ENCODE results near the gene GSTO2. TPM values are rescaled to one million over a fixed set of nuclear protein-coding genes. Genes with fewer than 3 reads are reported as not detected.

GSTO2 gene
- total and polyA plus RNA-seq, 2 of the 13 experiments (the other 11 are each of a cell fraction or from before 2014, with no cell fraction given), result 2.1 to 7.9 TPM

DNA sequence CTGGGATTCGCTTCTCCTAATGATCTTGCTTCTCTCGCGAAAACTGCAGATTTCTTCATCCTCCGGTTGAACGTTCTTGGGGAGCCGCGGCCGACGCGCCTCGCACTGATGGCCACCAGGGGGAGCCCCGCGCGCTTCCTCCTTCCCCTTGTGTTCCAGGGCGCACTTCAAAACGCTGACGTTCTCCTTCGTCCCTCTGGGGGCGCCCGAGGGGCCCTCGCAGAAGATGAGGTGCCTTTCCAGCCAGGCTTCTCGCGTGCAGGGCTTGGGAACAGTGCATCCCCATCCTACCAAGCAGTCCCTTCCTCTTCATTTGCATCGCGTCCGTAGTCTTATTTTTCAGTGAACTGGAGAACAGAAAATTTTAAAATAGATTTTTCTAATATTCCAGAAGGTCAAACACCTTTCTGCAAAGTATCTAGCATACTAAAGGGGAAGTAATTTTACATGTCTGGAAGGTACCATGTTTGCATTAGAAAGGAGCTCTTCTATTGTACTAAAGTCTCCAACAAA, 22.5 kb downstream of the GSTO2 start (continued):
- TF ChIP-seq, protein P1, sequence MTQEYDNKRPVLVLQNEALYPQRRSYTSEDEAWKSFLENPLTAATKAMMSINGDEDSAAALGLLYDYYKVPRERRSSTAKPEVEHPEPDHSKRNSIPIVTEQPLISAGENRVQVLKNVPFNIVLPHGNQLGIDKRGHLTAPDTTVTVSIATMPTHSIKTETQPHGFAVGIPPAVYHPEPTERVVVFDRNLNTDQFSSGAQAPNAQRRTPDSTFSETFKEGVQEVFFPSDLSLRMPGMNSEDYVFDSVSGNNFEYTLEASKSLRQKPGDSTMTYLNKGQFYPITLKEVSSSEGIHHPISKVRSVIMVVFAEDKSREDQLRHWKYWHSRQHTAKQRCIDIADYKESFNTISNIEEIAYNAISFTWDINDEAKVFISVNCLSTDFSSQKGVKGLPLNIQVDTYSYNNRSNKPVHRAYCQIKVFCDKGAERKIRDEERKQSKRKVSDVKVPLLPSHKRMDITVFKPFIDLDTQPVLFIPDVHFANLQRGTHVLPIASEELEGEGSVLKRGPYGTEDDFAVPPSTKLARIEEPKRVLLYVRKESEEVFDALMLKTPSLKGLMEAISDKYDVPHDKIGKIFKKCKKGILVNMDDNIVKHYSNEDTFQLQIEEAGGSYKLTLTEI (CRISPR knock-in tag; conservative IDR thresholded peaks at IDR 0.05), result no peak
- TF ChIP-seq ZNF737 (CRISPR knock-in tag; IDR thresholded peaks at IDR 0.05; ENCODE audit: borderline replicate concordance) (no peak), ZC3H13 (CRISPR knock-in tag; IDR thresholded peaks at IDR 0.05) (no peak), ZMYM4 (CRISPR knock-in tag; IDR thresholded peaks at IDR 0.05) (peak; percentile 84), MBD4 (IDR thresholded peaks at IDR 0.05; ENCODE audit: borderline replicate concordance, low read length) (no peak), NR3C1 (CRISPR knock-in tag; IDR thresholded peaks at IDR 0.05) (no peak), ZNF569 (CRISPR knock-in tag; IDR thresholded peaks at IDR 0.05; ENCODE audit: borderline replicate concordance) (no peak), KDM3A (CRISPR knock-in tag; IDR thresholded peaks at IDR 0.05; ENCODE audit: low read depth) (peak; percentile 60; the same call in 1 of the 2 replicates), MTF2 (CRISPR knock-in tag; IDR thresholded peaks at IDR 0.05; ENCODE audit: borderline replicate concordance) (no peak), ZNF17 (CRISPR knock-in tag; IDR thresholded peaks at IDR 0.05) (no peak), ZNF616 (CRISPR knock-in tag; IDR thresholded peaks at IDR 0.05; ENCODE audit: low read depth) (no peak), ZNF564 (CRISPR knock-in tag; IDR thresholded peaks at IDR 0.05) (no peak), ZNF883 (CRISPR knock-in tag; IDR thresholded peaks at IDR 0.05; ENCODE audit: not compliant biosample characterization) (no peak), WIZ (CRISPR knock-in tag; IDR thresholded peaks at IDR 0.05) (no peak), IKZF4 (CRISPR knock-in tag; IDR thresholded peaks at IDR 0.05; ENCODE audit: borderline replicate concordance, low read depth, not compliant biosample characterization) (no peak), ZNF263 (CRISPR knock-in tag; IDR thresholded peaks at IDR 0.05) (no peak), YEATS4 (CRISPR knock-in tag; IDR thresholded peaks at IDR 0.05; ENCODE audit: borderline replicate concordance) (no peak), NR2F1 (CRISPR knock-in tag; IDR thresholded peaks at IDR 0.05) (no peak), MEF2D (CRISPR knock-in tag; IDR thresholded peaks at IDR 0.05) (0 out of 2 replicates have a peak, but pooled peaks have one; percentile 25), NFIB (CRISPR knock-in tag; IDR thresholded peaks at IDR 0.05; ENCODE audit: borderline replicate concordance) (no peak), ZNF317 (CRISPR knock-in tag; IDR thresholded peaks at IDR 0.05) (no peak), MTA1 (CRISPR knock-in tag; IDR thresholded peaks at IDR 0.05; ENCODE audit: borderline replicate concordance) (peak; percentile 32; the same call in 1 of the 2 replicates), ZMYM3 (CRISPR knock-in tag; IDR thresholded peaks at IDR 0.05) (peak; percentile 35; the same call in 1 of the 2 replicates), IRF2 (CRISPR knock-in tag; IDR thresholded peaks at IDR 0.05) (peak; percentile 62; the same call in 1 of the 2 replicates)
- TF ChIP-seq, protein P2, sequence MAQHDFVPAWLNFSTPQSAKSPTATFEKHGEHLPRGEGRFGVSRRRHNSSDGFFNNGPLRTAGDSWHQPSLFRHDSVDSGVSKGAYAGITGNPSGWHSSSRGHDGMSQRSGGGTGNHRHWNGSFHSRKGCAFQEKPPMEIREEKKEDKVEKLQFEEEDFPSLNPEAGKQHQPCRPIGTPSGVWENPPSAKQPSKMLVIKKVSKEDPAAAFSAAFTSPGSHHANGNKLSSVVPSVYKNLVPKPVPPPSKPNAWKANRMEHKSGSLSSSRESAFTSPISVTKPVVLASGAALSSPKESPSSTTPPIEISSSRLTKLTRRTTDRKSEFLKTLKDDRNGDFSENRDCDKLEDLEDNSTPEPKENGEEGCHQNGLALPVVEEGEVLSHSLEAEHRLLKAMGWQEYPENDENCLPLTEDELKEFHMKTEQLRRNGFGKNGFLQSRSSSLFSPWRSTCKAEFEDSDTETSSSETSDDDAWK (CRISPR knock-in tag; IDR thresholded peaks at IDR 0.05), result no peak
- TF ChIP-seq, protein P3, sequence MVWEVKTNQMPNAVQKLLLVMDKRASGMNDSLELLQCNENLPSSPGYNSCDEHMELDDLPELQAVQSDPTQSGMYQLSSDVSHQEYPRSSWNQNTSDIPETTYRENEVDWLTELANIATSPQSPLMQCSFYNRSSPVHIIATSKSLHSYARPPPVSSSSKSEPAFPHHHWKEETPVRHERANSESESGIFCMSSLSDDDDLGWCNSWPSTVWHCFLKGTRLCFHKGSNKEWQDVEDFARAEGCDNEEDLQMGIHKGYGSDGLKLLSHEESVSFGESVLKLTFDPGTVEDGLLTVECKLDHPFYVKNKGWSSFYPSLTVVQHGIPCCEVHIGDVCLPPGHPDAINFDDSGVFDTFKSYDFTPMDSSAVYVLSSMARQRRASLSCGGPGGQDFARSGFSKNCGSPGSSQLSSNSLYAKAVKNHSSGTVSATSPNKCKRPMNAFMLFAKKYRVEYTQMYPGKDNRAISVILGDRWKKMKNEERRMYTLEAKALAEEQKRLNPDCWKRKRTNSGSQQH (CRISPR knock-in tag; IDR thresholded peaks at IDR 0.05; ENCODE audit: low read depth), result no peak
- TF ChIP-seq, protein P4, sequence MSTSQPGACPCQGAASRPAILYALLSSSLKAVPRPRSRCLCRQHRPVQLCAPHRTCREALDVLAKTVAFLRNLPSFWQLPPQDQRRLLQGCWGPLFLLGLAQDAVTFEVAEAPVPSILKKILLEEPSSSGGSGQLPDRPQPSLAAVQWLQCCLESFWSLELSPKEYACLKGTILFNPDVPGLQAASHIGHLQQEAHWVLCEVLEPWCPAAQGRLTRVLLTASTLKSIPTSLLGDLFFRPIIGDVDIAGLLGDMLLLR (CRISPR knock-in tag; IDR thresholded peaks at IDR 0.05), result no peak

All from HepG2 (cell line).